ENCODE measurements around the gene NRG3.

NRG3 gene

DNA sequence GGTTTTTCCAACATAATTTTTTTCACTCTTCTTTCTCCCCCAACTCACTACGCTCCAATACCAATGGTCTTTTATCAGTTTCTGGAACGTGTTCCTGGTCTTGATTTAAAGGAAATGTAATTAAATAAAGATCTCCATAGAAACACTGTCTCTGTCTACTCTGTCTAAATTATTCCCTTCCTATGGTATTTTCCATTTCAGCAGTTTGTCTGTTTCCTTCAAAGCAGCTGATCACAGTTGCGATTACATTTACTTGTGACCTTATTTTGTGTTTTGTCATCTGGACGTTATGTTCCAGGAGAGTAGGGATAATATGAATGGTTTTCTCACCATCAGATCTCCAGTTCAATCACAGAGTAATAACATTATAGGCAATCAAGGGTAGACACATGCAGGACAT lies 359.2 kb downstream of the NRG3 start:
- Histone ChIP-seq H3K27ac (no peak overlapping the region), H3K4me1 (no peaks in the 10 kb centered on the region), H3K27me3 (no peaks in the 10 kb centered on the region), H3K9me3 (no peaks in the 10 kb centered on the region), H3K36me3 (no peaks in the 10 kb centered on the region), H3K4me3 (no peak overlapping the region)
- TF ChIP-seq, protein P1, sequence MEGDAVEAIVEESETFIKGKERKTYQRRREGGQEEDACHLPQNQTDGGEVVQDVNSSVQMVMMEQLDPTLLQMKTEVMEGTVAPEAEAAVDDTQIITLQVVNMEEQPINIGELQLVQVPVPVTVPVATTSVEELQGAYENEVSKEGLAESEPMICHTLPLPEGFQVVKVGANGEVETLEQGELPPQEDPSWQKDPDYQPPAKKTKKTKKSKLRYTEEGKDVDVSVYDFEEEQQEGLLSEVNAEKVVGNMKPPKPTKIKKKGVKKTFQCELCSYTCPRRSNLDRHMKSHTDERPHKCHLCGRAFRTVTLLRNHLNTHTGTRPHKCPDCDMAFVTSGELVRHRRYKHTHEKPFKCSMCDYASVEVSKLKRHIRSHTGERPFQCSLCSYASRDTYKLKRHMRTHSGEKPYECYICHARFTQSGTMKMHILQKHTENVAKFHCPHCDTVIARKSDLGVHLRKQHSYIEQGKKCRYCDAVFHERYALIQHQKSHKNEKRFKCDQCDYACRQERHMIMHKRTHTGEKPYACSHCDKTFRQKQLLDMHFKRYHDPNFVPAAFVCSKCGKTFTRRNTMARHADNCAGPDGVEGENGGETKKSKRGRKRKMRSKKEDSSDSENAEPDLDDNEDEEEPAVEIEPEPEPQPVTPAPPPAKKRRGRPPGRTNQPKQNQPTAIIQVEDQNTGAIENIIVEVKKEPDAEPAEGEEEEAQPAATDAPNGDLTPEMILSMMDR (IDR thresholded peaks at IDR 0.05): no peak
- intact Hi-C loops (cut with DNase I; ENCODE audit: low total_unique reads): no loop called here
- DNase-seq: no peak

DNA sequence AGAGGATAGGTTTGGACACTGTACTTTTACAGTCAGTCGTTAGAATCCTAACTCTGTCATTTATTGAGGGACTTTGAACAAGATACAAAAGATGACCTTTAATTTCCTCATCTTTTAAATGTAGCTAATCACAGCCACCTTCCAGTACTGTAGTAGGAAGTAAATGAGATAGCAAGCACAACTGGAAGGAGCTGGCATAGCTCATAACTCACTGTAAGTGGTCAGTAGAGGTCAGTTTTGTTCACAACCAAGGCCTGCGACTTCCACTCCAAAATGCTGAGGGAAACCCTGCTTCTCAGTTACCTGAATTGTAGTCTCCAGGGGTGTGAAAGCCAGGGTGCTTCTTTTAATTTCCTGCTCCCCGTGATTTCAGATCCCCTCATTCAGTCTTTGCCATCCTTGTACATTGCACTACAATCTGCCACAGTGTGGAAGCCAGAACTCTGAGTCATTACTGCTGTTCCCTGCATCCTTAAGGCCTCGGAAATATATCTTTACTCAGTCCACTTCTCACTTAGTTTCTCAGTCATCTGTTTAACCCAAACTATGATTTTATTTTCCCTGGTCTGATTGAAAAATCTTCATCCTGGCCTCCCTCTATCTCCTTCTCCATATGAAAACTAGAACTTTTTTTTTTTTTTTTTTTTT lies 361.2 kb downstream of the NRG3 start:
- H3K4me3 ChIP-seq: no peak overlapping the region
- H3K27ac ChIP-seq: no peak overlapping the region
- DNase-seq: no peak
- no peaks in the 10 kb centered on the region for H3K9me3 ChIP-seq
- no peaks in the 10 kb centered on the region for H3K4me1 ChIP-seq
- no peaks in the 10 kb centered on the region for H3K27me3 ChIP-seq
- H3K36me3 ChIP-seq: no peaks in the 10 kb centered on the region
- intact Hi-C loops (cut with DNase I; ENCODE audit: low total_unique reads): no loop called here
- TF ChIP-seq, protein P1 (IDR thresholded peaks at IDR 0.05): no peak

DNA sequence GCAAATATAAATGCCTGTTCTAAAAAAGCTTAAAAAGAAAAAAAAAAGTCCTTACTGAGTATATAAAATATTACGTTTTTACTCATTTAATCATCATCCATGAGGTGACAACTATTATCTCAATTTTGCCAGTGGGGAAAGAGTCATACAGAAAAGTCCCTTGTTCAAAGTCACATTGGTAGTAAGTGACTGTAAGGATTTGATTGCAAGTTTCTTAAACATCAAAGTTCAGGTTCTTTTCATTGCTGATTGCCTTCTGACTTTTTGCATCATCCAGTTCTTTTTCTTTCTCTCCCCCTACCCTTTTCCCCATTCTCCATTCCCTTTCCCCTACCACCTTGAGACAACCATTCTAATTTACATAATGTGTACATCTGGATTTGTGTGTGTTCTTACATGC lies 363.3 kb downstream of the NRG3 start:
- Histone ChIP-seq H3K27ac (no peak overlapping the region), H3K27me3 (no peaks in the 10 kb centered on the region), H3K4me3 (no peak overlapping the region), H3K36me3 (no peaks in the 10 kb centered on the region), H3K4me1 (no peaks in the 10 kb centered on the region), H3K9me3 (no peaks in the 10 kb centered on the region)
- TF ChIP-seq, protein P1 (IDR thresholded peaks at IDR 0.05): no peak
- intact Hi-C loops (cut with DNase I; ENCODE audit: low total_unique reads): no loop called here
- no peak for DNase-seq

DNA sequence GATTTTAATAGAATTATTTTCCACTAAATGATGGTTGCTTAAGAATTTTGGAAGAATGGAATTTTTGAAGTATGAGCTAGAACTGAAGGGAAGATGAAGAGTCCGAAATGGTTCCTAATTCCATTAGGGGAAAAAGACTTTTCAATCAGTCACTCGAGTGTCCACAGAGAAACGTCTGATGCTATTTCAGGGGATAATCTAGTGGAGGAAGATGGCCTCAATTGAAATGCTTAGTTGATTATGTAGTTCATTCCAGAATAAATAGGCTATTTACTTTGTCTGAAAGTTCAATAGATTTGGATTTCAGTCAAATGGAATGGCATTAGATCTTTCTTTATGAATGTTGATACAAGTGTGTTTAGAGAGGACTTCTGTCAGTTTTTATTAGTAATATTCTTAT lies 365.4 kb downstream of the NRG3 start:
- DNase-seq: no peak
- H3K4me1 ChIP-seq: no peaks in the 10 kb centered on the region
- no peaks in the 10 kb centered on the region for H3K36me3 ChIP-seq
- H3K27ac ChIP-seq: no peak overlapping the region
- TF ChIP-seq, protein P1 (IDR thresholded peaks at IDR 0.05): no peak
- no peak overlapping the region for H3K4me3 ChIP-seq
- intact Hi-C loops (cut with DNase I; ENCODE audit: low total_unique reads): no loop called here
- H3K27me3 ChIP-seq: no peaks in the 10 kb centered on the region
- no peaks in the 10 kb centered on the region for H3K9me3 ChIP-seq

DNA sequence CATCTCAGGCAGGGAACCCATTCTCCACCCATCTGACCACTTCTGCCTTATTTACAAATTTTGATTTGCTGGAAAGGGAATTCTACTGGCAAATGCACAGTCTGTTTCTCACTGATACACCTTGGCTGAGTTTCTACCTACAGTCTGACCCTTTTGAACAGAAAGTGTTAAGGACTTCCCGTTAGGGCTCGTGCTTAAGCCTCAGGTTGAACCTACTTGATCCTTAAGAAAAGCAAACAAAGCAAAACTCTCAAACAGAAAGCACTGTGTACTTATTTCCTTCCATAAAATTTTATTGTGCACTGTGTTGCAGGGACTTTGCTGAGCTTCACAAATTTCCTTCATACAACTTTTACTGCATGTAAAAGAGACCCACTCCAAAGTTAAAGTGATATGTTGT lies 367.8 kb downstream of the NRG3 start:
- Histone ChIP-seq H3K27me3 (no peaks in the 10 kb centered on the region), H3K36me3 (no peaks in the 10 kb centered on the region), H3K4me3 (no peak overlapping the region), H3K27ac (no peak overlapping the region), H3K9me3 (no peaks in the 10 kb centered on the region), H3K4me1 (no peaks in the 10 kb centered on the region)
- no peak for DNase-seq
- intact Hi-C loops (cut with DNase I; ENCODE audit: low total_unique reads): no loop called here
- TF ChIP-seq, protein P1 (IDR thresholded peaks at IDR 0.05): no peak

DNA sequence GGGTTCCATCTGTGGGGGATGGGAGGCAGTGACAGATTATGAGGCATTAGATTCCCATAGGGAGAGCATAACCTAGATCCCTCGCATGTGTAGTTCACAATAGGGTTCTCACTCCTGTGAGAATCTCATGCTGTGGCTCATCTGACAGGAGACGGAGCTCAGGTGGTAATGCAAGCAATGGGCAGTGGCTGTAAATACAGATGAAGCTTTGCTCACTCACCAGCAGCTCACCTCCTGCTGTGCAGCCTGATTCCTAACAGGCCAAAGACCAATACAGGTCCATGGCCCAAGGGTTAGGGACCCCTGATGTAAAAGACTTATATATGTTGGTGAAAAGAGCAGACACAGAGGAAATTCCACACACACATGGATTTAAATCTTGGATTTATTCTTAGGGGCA lies 370.2 kb downstream of the NRG3 start:
- no peaks in the 10 kb centered on the region for H3K27me3 ChIP-seq
- H3K9me3 ChIP-seq: no peaks in the 10 kb centered on the region
- H3K36me3 ChIP-seq: no peaks in the 10 kb centered on the region
- H3K4me1 ChIP-seq: no peaks in the 10 kb centered on the region
- DNase-seq: no peak
- TF ChIP-seq, protein P1 (IDR thresholded peaks at IDR 0.05): no peak
- no peak overlapping the region for H3K27ac ChIP-seq
- H3K4me3 ChIP-seq: no peak overlapping the region
- intact Hi-C loops (cut with DNase I; ENCODE audit: low total_unique reads): no loop called here

Data from tibial artery (tissue), 4 donors.